GM19025 (cell line): ENCODE results near the gene SMIM12.

Experiments
- ATAC-seq: cut with Tn5 transposase; IDR thresholded peaks from one replicate; pipeline ENCODE4 v1.9.1; 2021; ENCODE audit warnings: mild to moderate bottlenecking, low read depth, moderate library complexity; ENCODE audit not compliant: unreplicated experiment

Gene SMIM12, protein sequence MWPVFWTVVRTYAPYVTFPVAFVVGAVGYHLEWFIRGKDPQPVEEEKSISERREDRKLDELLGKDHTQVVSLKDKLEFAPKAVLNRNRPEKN

DNA sequence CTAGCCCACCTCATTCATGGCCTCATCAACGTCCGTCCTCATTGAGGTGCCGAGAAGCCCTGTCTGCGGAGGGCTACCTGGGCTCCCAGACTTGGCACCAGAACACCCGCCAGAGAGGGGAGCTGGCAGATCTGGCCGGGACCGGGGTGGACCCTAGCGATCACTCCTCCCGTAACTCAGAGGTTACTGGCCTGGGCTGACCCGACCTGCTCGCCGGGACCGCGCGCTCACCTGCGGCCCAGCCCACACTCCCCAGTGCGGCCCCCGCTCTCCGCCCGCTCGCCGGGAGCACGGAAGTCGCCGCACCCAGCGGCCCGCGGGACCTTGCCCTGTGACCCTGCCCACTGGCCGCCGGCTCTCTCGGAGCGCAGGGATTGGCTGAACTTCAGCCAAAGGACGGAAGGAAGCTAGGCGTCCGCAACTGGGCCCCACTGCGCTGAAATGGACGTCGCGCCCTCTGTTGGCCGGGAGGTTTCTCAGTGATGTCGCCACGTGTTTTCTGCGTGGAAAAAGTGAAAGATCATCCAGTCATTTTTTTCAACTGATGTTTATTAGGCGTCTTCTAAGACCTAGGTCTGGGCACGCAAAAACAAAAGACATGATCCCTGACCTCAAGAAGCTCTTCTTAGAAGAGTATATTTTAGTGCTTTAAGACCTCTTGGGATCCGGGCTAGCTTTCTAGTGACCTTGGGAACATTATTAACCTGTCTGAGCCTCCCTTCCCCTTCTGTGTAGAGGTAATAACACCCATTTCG lies at the start of gene SMIM12:
Gene SMIM12 (minus strand): TSS at position 304 of the 755 bp plus-strand sequence. CDS start 3,772 bp downstream, outside the sequence.
- peak; percentile 98 for ATAC-seq

- no peak for ATAC-seq
These were observed 48.8 kb upstream of the SMIM12 start for GRCh38 chr1:34908369-34908768.

DNA sequence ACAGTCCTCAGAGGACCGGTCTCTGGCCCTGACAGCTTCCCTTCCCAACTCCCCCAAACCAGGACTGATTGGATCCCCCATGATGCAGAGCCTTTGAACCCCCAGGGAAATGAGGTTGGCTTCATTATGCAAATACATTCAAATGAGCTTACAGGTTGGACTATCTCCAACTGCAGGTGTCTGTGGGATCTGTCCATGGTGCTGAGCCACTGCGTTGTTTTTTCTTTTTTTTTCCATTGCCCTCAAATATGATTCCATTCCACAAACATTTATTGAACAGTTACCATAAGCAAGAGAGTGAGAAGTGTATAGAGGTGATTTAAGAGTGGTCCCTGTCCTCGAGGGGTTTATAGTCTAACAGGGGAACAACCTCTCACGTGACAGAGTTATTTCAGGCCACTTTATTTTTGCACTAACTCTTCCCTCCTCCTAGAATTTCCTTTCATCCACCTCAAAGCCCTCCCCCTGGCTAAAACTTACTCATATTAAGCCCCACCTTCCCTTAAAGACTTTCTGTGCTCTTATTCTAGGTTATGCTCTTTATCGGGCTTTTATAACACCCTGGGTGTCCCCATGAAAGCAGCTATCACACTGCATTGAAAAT lies 48.0 kb upstream of the SMIM12 start:
- no peak for ATAC-seq

DNA sequence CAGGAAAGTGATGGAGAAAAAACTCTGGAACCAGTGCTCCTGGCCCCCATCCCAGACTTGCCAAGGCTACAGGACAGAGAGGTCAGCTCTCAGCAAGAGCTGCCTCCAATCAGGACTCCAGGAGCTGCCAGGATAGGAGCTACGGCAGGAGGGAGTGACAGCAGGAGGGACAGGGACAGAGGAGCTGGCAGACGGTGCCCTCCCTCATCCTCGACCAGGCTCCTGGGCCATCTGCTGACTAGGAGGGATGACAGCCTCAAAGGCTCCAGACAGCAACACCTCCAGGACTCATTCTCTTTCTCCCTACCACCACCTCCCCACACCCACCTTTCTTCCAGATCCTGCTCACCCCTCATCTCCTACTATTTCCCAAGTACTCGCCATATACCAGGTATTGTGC lies 47.2 kb upstream of the SMIM12 start:
- no peak for ATAC-seq

DNA sequence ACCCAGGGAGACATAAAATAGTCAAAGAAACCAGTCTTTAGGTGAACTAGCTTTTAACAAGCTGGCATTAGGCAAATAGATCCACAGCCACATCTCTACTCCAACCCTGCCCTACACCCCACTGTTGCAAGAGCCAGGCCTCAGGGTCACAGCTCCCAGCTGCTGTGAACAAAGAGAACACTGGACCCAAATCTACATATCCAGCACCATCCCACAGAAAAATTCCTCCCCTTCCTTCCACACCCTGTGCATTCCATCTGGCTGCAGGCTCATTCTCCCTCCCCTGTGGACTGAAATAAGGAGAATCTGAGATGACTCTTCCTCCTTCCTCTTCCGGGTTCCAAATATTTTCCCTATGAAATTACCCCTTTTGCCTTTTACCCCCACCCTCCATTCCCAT lies 46.7 kb upstream of the SMIM12 start:
- ATAC-seq, result no peak

GRCh38 chr1:34905098-34905459 lies 45.5 kb upstream of the SMIM12 start:
- ATAC-seq, result no peak

DNA sequence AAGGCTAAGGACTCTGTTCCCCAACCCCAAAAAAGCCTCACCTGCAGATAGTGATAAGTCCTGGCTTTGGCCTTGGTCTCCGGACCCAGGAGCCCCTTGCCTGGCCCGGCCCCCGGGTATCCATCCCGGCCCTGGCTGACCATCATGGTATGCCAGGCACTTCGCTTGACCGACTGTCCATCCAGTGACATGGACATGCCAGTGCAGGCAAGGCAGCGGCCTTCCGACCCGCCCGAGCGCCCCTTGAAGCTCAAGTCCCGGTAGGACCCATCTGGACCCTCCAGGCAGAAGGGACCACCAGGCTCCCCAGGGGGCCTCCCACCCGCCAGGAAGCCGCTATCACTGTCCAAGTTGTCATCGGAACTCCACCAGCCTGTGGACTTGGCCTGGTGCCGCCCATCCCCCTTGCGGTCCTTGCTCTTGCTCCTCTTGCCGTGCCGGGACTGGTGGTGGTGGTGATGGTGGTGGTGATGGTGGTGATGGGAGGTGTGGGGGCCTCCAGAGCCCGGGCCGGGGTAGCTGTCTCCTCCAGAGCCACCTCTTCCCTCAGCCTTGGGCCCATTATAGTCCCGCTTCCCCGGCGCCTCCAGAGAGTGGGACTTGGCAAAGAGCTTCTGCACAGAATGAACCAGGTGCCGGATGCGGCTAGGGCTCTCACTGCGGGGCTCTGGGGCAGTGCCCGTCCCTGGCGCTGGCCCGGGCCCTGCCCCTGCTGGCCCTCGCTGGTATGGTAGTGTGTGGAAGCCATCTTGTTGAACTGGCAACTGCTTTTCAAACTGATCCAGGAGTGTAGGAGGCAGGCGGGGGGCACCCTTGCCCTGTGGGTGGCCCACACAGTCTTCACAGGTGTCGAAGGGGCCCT lies 44.9 kb upstream of the SMIM12 start:
- no peak for ATAC-seq

DNA sequence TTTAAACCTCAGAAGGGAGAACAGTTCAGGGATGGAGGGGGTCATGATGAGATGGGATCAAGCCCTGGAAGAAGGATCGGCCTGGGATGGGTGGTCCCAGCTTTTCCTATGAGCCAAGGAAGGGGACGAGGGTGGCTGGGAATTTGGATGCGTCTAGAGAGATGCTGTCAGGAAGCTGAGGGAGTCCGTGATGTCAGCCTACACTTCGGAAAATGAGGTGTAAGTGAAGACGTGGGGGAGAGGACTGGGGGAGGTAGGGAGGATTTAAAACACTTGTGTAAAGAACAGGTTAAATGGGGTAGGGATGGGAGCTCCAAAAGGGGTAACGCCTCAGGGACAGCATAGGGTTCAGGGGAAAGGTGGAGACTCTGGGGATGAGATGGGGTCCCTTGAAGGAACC lies 42.4 kb upstream of the SMIM12 start:
- ATAC-seq, result no peak

DNA sequence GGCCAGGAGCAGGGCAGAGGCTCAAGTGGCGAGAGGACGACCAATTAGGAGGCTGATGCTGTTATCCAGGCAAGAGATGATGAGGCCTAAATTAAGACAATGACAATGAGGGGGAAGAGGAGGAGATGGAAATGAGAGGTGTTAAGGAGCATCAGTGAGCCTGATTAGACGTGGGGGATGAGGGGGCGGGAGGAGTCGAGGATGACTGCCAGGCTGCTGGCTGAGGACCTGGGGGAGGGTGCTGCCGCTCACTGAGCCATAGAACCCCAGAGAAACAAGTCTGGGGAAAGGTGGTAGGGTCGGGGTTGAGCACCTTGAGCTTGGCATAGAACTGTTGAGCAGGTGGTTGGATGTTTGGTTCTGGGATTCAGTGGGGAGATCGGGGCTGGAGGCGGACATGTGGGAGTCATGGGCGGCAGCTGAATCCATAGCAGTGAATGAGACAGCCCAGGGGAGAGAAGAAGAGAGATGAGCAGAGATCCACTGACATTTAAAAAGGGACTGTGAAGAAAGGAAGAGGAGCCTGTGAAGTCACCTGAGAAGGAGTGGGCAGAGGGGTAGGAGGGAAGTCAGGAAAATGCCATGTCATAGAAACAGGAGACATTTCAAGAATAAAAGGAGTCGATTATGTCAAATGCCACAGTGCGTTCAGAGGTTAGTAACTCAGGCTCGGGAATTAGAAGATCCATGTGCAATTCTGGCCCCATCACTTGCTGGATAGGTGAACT lies 41.4 kb upstream of the SMIM12 start:
- no peak for ATAC-seq

DNA sequence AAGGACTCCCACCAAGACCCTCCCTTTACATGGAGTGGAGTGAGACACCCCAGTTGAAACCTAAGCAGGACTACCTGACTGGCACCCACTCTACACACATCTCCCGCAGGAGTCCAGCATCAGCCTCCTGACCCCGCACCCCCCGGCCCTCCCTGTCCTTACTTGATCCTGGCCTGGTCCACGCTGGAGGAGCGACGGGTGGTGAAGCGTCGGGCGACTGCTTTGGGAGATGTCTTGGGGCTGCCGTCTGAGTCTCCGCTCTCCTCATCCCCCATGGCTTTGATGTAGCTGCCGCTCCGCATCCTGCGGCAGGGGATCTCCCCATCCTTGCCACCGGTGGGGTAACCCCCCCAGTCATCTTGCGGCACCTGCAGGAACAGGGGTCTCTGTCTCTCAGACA lies 40.4 kb upstream of the SMIM12 start:
- no peak for ATAC-seq

GRCh38 chr1:34899471-34899870 lies 39.9 kb upstream of the SMIM12 start:
- no peak for ATAC-seq

DNA sequence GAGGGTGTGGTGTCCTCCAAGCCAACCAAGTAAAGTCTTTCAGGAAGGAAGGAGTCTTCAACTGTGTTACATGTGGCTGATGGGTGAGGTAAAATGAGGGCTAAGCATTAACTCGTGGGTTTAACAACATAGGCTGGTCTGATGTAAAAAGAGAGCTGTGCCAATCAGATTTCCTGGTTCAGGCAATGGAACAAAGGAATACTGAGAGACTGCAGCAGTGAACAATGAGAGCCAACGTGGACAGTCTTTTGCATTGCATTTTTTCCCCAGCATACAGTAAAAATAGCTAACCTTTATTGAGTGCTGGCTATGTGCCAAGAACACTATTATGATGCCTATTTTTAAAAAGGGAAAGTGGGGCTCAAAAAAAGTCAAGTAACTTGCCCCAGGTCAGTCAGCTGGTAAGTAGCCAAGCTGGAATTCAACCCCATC lies 38.8 kb upstream of the SMIM12 start:
- no peak for ATAC-seq

DNA sequence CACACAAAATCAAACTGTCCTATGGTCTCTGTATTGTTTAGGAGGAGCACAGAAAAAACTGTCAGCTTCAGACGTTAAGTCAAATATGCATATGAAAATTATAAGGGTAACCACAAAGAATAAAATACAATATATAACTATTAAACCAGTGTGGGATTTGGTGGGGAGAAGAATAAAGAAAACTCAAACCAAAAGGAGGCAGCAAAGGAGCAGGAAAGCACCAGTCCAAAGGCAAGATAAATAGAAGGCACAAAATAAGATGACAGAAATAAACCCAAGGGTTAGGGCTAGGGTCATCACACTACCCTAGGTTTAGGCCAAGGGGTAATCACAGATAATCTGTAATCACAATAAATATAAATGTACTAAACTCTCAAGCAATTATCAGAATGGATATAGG lies 37.1 kb upstream of the SMIM12 start:
- no peak for ATAC-seq

DNA sequence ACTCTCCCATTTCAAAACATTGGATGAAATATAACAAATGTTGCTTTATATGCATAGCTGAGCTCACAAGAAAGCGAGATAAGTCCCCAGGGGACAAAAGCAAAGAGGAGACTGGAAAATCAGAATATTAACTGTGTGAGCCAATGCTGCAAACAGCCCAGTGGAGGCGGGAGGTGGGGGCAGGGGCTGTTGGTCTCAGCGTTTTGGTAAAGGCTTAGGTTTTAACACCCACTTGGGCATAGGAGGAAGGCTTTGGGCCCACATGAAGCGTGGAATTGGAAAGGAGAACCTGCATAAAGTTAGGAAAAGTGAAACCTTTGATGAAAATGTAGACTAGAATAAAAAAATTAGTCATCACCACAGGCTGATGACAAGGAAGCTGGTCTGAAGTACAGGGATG lies 30.2 kb upstream of the SMIM12 start:
- ATAC-seq, result no peak

- ATAC-seq, result no peak
These were observed 28.0 kb upstream of the SMIM12 start for GRCh38 chr1:34887593-34887992.

GRCh38 chr1:34885405-34886247 lies 26.1 kb upstream of the SMIM12 start:
- no peak for ATAC-seq

DNA sequence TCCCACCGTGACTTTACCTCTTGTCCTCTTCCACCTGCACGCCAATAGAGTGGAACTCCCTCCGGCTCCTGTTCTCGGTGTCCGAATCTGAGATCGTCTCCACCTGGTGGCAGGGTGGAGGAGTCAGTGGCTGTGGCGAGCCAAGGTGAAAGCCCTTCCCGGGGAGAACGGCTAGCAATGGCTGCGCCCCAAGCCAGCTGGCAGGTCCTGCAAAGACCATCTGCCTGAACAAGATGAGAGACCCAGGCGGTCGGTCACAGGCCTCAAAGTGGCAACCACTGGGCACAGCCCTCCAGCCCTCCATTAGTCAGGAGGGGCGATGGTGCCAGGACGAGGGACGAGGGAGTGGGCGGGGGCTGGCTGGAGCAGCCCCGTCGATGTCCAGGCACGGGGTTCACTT lies 25.4 kb upstream of the SMIM12 start:
- ATAC-seq, result no peak

GRCh38 chr1:34884536-34884935 lies 25.0 kb upstream of the SMIM12 start:
- ATAC-seq, result no peak

DNA sequence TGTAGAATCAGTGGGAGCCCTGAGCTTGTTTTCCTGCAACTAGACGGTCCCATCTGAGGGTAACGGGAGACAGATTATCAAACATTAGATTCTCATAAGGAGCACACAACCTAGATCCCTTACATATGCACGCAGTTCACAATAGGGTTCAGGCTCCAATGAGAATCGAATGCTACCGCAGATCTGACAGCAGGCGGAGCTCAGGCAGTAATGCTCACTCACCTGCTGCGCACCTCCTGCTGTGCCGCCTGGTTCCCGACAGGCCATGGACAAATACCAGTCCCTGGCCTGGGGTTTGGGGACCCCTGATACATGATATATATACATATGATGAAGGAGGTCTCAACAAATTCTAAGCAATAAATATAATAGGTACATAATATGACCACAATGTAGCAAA lies 19.7 kb upstream of the SMIM12 start:
- ATAC-seq, result no peak

- no peak for ATAC-seq
These were observed 16.9 kb upstream of the SMIM12 start for GRCh38 chr1:34876406-34876805.
